ENCODE measurements around the gene TMEM125.

DNA sequence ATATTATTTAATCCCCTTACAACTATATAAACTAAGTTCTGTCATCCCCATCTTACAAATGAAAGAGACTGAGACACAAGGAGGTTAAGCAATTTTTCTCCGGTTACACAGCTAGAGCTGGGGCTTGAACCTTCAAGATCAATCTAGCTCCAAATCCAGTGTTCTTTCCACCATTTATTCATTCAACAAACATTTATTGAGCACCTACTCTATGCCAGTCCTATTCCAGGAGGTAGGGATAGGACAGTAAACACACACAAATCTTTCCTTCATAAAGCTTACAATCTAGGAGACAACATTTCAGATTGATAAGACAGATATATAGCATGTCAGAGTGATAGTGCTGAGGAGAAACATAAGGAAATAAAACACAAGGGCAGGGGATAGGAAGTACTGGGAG lies 2.9 kb upstream of the TMEM125 start:
- TF ChIP-seq, protein P1, sequence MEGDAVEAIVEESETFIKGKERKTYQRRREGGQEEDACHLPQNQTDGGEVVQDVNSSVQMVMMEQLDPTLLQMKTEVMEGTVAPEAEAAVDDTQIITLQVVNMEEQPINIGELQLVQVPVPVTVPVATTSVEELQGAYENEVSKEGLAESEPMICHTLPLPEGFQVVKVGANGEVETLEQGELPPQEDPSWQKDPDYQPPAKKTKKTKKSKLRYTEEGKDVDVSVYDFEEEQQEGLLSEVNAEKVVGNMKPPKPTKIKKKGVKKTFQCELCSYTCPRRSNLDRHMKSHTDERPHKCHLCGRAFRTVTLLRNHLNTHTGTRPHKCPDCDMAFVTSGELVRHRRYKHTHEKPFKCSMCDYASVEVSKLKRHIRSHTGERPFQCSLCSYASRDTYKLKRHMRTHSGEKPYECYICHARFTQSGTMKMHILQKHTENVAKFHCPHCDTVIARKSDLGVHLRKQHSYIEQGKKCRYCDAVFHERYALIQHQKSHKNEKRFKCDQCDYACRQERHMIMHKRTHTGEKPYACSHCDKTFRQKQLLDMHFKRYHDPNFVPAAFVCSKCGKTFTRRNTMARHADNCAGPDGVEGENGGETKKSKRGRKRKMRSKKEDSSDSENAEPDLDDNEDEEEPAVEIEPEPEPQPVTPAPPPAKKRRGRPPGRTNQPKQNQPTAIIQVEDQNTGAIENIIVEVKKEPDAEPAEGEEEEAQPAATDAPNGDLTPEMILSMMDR (IDR thresholded peaks at IDR 0.05; ENCODE audit: insufficient read depth, low read depth, low read length) = no peak
- no peak for TF ChIP-seq EZH2 (IDR thresholded peaks at IDR 0.05; ENCODE audit: insufficient read depth, low read length)
